Nephron progenitor cell (in vitro differentiated cells): ENCODE results near the gene RBMX2.
"Not testable (repeated sequence)": the region's sequence is repeated elsewhere in the genome, so short reads cannot be mapped to it uniquely, and the experiment has no call there.

Experiments
- DNase-seq: peaks from one replicate; pipeline ENCODE4 v3.0.0; 2021
- H3K27ac Mint-ChIP-seq: 2 replicates; pipeline ENCODE4 v1.8.0; 2021; ENCODE audit warnings: mild to moderate bottlenecking, moderate library complexity, mixed read lengths
- H3K27me3 Mint-ChIP-seq: 2 replicates; pipeline ENCODE4 v1.8.0; 2021; ENCODE audit warnings: mild to moderate bottlenecking, low read depth, mixed read lengths; ENCODE audit not compliant: poor library complexity
- H3K36me3 Mint-ChIP-seq: 2 replicates; pipeline ENCODE4 v1.8.0; 2021; ENCODE audit warnings: low read depth, mixed read lengths
- H3K4me1 Mint-ChIP-seq: 2 replicates; pipeline ENCODE4 v1.8.0; 2021; ENCODE audit warnings: mixed read lengths
- H3K4me3 Mint-ChIP-seq: 2 replicates; pipeline ENCODE4 v1.8.0; 2021; ENCODE audit warnings: mild to moderate bottlenecking, moderate library complexity, mixed read lengths
- H3K9me3 Mint-ChIP-seq: 2 replicates; pipeline ENCODE4 v1.8.0; 2021; ENCODE audit warnings: mild to moderate bottlenecking, moderate library complexity, mixed read lengths
- TF ChIP-seq, protein P1 (sequence below): fragments of 200-600 bp; sonication (generic); IDR thresholded peaks from 2 replicates; pipeline ENCODE4 v1.5.0; 2021; ENCODE audit warnings: antibody characterized with exemption

Gene RBMX2, protein sequence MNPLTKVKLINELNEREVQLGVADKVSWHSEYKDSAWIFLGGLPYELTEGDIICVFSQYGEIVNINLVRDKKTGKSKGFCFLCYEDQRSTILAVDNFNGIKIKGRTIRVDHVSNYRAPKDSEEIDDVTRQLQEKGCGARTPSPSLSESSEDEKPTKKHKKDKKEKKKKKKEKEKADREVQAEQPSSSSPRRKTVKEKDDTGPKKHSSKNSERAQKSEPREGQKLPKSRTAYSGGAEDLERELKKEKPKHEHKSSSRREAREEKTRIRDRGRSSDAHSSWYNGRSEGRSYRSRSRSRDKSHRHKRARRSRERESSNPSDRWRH

DNA sequence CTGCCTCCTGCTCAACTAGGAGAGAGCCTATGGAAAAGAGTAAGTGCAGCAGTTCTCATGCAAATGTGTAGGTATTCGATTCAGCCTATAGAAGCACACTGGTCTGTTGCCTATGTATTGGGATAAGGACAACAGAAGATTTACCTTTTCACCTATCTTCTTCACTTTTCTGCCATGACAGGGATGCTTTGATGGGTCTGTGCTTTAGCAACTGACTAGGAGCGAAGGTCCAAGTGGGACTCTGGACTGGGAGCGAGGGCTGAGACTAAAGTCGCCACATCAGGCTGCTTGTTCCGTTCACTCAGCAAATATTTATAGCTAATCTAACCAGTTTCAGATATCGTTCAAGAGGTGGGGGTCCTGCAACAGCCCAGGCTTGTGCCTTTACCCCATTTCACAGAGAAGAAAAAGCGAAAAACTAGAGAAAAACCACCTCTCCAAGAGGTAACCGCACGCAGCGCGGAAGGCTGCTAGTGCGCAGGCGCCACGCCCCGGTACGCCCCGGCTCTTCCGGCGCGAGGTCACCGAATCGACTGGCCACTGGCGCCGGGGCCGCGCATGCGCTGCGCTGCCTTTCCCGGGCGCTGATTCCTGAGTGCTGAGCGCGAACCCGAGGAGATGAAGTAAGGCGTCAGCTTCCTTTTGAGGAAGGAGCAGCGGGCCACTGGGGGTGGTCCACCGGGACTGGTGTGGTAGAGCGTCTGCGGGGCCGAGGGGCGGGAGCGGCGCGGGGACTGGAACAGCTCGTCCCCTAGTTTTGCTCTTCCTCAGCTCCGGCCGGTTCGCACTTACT is at the start of gene RBMX2:
RBMX2 (plus strand) TSS at position 573 of the 793 bp plus-strand sequence; CDS start at position 619, 46 bp downstream.
- peak; percentile 82 for DNase-seq
- Mint-ChIP-seq H3K9me3 (peaks cover 19% of the 10 kb centered on the region), H3K4me3 (peak within 1 kb of the TSS; percentile 94), H3K4me1 (peaks cover 7% of the 10 kb centered on the region), H3K27ac (peak within 1 kb of the TSS; percentile 94), H3K27me3 (peaks cover 21% of the 10 kb centered on the region), H3K36me3 (peaks cover 15% of the 10 kb centered on the region)
- TF ChIP-seq, protein P1, sequence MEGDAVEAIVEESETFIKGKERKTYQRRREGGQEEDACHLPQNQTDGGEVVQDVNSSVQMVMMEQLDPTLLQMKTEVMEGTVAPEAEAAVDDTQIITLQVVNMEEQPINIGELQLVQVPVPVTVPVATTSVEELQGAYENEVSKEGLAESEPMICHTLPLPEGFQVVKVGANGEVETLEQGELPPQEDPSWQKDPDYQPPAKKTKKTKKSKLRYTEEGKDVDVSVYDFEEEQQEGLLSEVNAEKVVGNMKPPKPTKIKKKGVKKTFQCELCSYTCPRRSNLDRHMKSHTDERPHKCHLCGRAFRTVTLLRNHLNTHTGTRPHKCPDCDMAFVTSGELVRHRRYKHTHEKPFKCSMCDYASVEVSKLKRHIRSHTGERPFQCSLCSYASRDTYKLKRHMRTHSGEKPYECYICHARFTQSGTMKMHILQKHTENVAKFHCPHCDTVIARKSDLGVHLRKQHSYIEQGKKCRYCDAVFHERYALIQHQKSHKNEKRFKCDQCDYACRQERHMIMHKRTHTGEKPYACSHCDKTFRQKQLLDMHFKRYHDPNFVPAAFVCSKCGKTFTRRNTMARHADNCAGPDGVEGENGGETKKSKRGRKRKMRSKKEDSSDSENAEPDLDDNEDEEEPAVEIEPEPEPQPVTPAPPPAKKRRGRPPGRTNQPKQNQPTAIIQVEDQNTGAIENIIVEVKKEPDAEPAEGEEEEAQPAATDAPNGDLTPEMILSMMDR = no peak

DNA sequence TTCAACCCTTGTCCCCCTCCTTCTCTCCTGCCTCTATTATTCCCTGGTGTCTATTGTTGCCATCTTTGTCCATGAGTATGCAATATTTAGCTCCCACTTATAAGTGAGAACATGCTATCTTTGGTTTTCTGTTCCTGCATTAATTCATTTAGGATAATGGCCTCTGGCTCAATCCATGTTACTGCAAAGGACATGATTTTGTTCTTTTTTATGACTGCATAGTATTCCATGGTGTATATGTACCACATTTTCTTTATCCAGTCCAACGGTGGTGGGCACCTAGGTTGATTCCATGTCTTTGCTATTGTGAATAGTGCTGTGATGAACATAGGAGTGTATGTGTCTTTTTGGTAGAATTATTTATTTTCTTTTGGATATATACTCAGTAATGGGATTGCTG is 49.7 kb upstream of the RBMX2 start:
- not testable (repeated sequence) for H3K27ac Mint-ChIP-seq, H3K4me3 Mint-ChIP-seq, H3K27me3 Mint-ChIP-seq, DNase-seq, H3K4me1 Mint-ChIP-seq
- peaks cover 67% of the 10 kb centered on the region for H3K36me3 Mint-ChIP-seq
- H3K9me3 Mint-ChIP-seq = peaks cover 12% of the 10 kb centered on the region

DNA sequence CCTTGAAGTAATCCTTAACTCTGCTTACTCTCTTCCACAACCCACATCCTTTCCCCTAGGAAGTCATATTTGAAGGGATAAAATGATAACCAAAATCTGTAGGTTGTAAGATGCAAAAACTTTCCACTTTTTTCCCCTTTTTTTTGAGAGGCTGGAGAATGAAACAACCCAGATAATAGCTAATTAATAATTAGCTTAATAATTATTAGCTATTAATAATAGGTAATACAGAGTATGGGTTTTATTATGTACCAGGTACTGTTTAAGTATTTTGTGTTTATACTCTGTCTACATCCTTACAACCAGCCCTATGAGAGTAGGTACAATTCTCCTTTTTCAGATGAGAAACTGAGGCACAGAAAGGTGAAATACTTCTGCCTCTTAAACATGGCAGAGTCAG is 25.7 kb upstream of the RBMX2 start:
- no peak overlapping the region for H3K27ac Mint-ChIP-seq
- no peaks in the 10 kb centered on the region for H3K4me1 Mint-ChIP-seq
- TF ChIP-seq, protein P1 = no peak
- peaks cover 5% of the 10 kb centered on the region for H3K36me3 Mint-ChIP-seq
- H3K4me3 Mint-ChIP-seq = no peak overlapping the region
- no peaks in the 10 kb centered on the region for H3K9me3 Mint-ChIP-seq
- DNase-seq = no peak
- no peaks in the 10 kb centered on the region for H3K27me3 Mint-ChIP-seq

DNA sequence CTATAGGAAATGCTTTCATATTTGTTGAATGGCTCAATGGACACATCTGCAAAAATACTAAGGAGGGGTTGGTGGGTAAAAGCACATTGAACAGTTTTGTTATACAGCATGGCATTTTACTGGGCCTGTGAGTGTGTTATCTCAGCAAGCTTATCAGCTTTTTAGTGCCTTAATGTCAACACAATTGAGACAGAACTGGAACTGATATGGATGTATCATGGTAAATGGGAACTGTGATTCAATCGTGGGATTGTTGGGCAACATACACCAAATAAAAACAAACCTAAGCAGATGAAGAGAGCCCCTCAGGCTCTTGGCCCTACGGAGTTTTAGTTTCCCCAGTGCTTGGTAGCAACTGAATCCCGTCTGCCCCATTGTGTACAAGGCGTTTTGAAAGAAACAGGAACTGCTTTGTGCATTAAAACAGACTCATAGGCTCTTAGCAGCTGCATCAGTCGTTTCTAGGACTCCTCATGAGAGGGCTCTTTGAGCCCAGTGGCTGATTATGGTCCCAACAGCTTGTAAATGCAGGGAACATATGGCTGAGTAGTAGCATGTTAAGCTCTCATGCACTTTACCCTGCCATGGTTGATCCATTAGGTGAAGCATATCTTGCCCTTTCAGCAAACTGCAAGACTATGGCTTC is 23.6 kb upstream of the RBMX2 start:
- DNase-seq = no peak
- Mint-ChIP-seq H3K4me3 (no peak overlapping the region), H3K36me3 (no peaks in the 10 kb centered on the region), H3K27ac (no peak overlapping the region), H3K27me3 (peaks cover 5% of the 10 kb centered on the region), H3K4me1 (no peaks in the 10 kb centered on the region), H3K9me3 (peaks cover 4% of the 10 kb centered on the region)
- TF ChIP-seq, protein P1 = no peak

DNA sequence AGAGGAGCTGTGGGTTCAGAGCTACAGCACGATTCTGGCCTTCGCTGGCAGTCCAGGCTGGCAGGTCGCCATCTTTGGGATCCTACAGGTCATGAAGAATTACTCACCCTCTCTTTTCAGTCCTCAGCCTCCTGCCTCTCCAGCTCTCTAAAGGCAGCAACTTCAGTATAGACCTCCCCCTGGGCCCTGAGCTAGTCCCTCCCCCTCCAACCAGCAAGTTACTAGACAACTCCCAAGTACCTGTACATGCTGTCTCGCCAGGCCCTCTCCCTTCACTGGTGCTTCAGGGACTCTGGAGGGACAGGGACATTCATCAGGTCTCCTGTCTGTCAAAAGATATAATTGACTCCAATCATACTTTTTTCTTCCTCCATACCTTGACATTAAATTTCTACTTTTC is 16.3 kb upstream of the RBMX2 start, which contains the start of gene GPR119:
GPR119 (minus strand) TSS at position 155 of the 400 bp plus-strand sequence. CDS start 227 bp downstream, outside the sequence.
- Mint-ChIP-seq H3K4me1 (no peaks in the 10 kb centered on the region), H3K27me3 (peaks cover 28% of the 10 kb centered on the region), H3K27ac (no peak within 1 kb of the TSS), H3K9me3 (peaks cover 23% of the 10 kb centered on the region), H3K36me3 (no peaks in the 10 kb centered on the region), H3K4me3 (no peak within 1 kb of the TSS)
- TF ChIP-seq, protein P1 = no peak
- DNase-seq = no peak

DNA sequence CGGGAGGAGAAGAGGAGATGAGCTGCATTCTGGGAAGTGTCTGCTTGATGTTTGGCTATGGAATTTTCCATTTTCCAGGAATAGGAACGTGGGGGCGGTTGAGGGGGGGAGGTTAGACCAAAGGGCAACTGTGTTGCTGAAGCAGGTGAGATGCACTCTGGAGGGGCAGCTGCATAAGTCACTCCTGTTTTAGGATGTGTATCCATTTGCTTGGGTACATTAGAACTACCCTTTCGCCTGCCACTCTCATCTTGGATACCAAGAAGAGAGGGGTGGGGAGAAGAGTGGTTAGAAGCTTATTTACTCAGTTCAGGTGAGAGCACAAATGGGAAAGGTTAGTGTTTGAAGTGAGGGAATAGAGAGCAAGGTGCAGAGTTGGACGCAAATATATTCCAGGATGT is 15.4 kb upstream of the RBMX2 start:
- TF ChIP-seq, protein P1 = no peak
- no peak overlapping the region for H3K27ac Mint-ChIP-seq

More for the DNA sequence above, 15.4 kb upstream of the RBMX2 start:
- H3K36me3 Mint-ChIP-seq = no peaks in the 10 kb centered on the region
- H3K27me3 Mint-ChIP-seq = peaks cover 28% of the 10 kb centered on the region
- H3K4me3 Mint-ChIP-seq = no peak overlapping the region
- DNase-seq = no peak
- peaks cover 21% of the 10 kb centered on the region for H3K9me3 Mint-ChIP-seq
- no peaks in the 10 kb centered on the region for H3K4me1 Mint-ChIP-seq
